Measurements from ENCODE around the gene ZBTB7A. TPM values are rescaled to one million over a fixed set of nuclear protein-coding genes. Genes with fewer than 3 reads are reported as not detected.

ZBTB7A gene
- total RNA-seq: 10 to 100 TPM; 41.9 to 42.4 TPM

- ChIA-PET POLR2A (interaction anchor here (0.5 to 1.6 kb wide), 6 partner anchors 22 to 110 kb away, joined by 3 to 5 read pairs (median 3); partner anchors contain the start of gene EEF2), CTCF (no interaction called here)
These were observed at the start of gene ZBTB7A for GRCh38 chr19:4066682-4067395. Gene ZBTB7A, minus strand, starts transcription at chr19:4066899. Its CDS starts 11,667 bp downstream, at chr19:4055232.

- ChIA-PET POLR2A (interaction anchor here (1.6 kb wide), 1 partner anchor 11 kb away, joined by 4 read pairs; no protein-coding TSS in a partner anchor), CTCF (interaction anchor here (1.0 to 2.7 kb wide), 4 partner anchors 12 to 128 kb away, joined by 3 to 9 read pairs (median 6); no protein-coding TSS in a partner anchor)
These were observed 49.2 kb upstream of the ZBTB7A start for GRCh38 chr19:4115818-4116385.

- POLR2A ChIA-PET: interaction anchor here (0.6 to 1.6 kb wide), 2 partner anchors 11 to 33 kb away, joined by 4 read pairs; no protein-coding TSS in a partner anchor
- CTCF ChIA-PET: interaction anchor here (1.0 to 2.7 kb wide), 4 partner anchors 11 to 128 kb away, joined by 3 to 9 read pairs (median 6); no protein-coding TSS in a partner anchor
These were observed 48.5 kb upstream of the ZBTB7A start for GRCh38 chr19:4115050-4115817.

- POLR2A ChIA-PET: no interaction called here
- CTCF ChIA-PET: interaction anchor here (1.8 to 2.7 kb wide), 2 partner anchors 10 to 26 kb away, joined by 9 read pairs; no protein-coding TSS in a partner anchor
These were observed 47.5 kb upstream of the ZBTB7A start for GRCh38 chr19:4114181-4114580.

- POLR2A ChIA-PET: no interaction called here
- CTCF ChIA-PET: interaction anchor here (1.4 to 2.7 kb wide), 2 partner anchors 9 to 26 kb away, joined by 4 to 9 read pairs; no protein-coding TSS in a partner anchor
These were observed 46.8 kb upstream of the ZBTB7A start for GRCh38 chr19:4113398-4114088.

GRCh38 chr19:4112367-4112766 is 45.7 kb upstream of the ZBTB7A start:
- POLR2A ChIA-PET: no interaction called here
- CTCF ChIA-PET: interaction anchor here (1.4 kb wide), 1 partner anchor 27 kb away, joined by 4 read pairs; no protein-coding TSS in a partner anchor

GRCh38 chr19:4109626-4109945 is 42.9 kb upstream of the ZBTB7A start:
- ChIA-PET POLR2A (interaction anchor here (0.6 kb wide), 2 partner anchors 8 to 144 kb away, joined by 3 to 4 read pairs; no protein-coding TSS in a partner anchor), CTCF (interaction anchor here (0.8 to 1.3 kb wide), 4 partner anchors 28 to 122 kb away, joined by 3 to 8 read pairs (median 4); no protein-coding TSS in a partner anchor)

GRCh38 chr19:4108767-4109625 is 42.3 kb upstream of the ZBTB7A start:
- POLR2A ChIA-PET: interaction anchor here (0.5 to 0.6 kb wide), 3 partner anchors 9 to 176 kb away, joined by 3 to 4 read pairs (median 3); no protein-coding TSS in a partner anchor

GRCh38 chr19:4103080-4103433 is 36.4 kb upstream of the ZBTB7A start:
- POLR2A ChIA-PET: no interaction called here
- CTCF ChIA-PET: no interaction called here

More at GRCh38 chr19:4108767-4109625, 42.3 kb upstream of the ZBTB7A start:
- CTCF ChIA-PET: interaction anchor here (0.8 to 1.3 kb wide), 4 partner anchors 29 to 122 kb away, joined by 3 to 8 read pairs (median 4); no protein-coding TSS in a partner anchor

- ChIA-PET CTCF (interaction anchor here (0.6 kb wide), 1 partner anchor 228 kb away, joined by 3 read pairs; no protein-coding TSS in a partner anchor), POLR2A (interaction anchor here (0.6 kb wide), 1 partner anchor 607 kb away, joined by 5 read pairs; no protein-coding TSS in a partner anchor)
These were observed 35.8 kb upstream of the ZBTB7A start for GRCh38 chr19:4102339-4103079.

GRCh38 chr19:4101496-4101770 is 34.7 kb upstream of the ZBTB7A start:
- ChIA-PET CTCF (interaction anchor here (0.6 kb wide), 1 partner anchor 229 kb away, joined by 3 read pairs; no protein-coding TSS in a partner anchor), POLR2A (no interaction called here)

- CTCF ChIA-PET: interaction anchor here (0.6 kb wide), 1 partner anchor 12 kb away, joined by 3 read pairs; no protein-coding TSS in a partner anchor
- POLR2A ChIA-PET: no interaction called here
These were observed 34.2 kb upstream of the ZBTB7A start for GRCh38 chr19:4100647-4101495.

- POLR2A ChIA-PET: no interaction called here
- CTCF ChIA-PET: interaction anchor here (0.6 to 2.1 kb wide), 2 partner anchors 10 to 112 kb away, joined by 4 to 9 read pairs; no protein-coding TSS in a partner anchor
These were observed 32.5 kb upstream of the ZBTB7A start for GRCh38 chr19:4099041-4099764.

GRCh38 chr19:4098493-4098892 is 31.8 kb upstream of the ZBTB7A start:
- ChIA-PET CTCF (interaction anchor here (0.6 to 2.1 kb wide), 2 partner anchors 9 to 111 kb away, joined by 4 to 9 read pairs; no protein-coding TSS in a partner anchor), POLR2A (no interaction called here)

- POLR2A ChIA-PET: interaction anchor here (0.7 kb wide), 1 partner anchor 9 kb away, joined by 7 read pairs; no protein-coding TSS in a partner anchor
- CTCF ChIA-PET: interaction anchor here (0.7 kb wide), 1 partner anchor 269 kb away, joined by 3 read pairs; no protein-coding TSS in a partner anchor
These were observed 30.8 kb upstream of the ZBTB7A start for GRCh38 chr19:4097501-4097900.

Measured in activated CD8-positive, alpha-beta memory T cell treated with anti-CD3 and anti-CD28 coated beads for 36 hours (primary cell).